NOMO-1 (cell line): ENCODE measurements around the gene RNU1-2.
"Not testable (repeated sequence)": the region's sequence is repeated elsewhere in the genome, so short reads cannot be mapped to it uniquely, and the experiment has no call there.

Experiments
- DNase-seq, 2 experiments: peaks; one replicate each; lab custom pipeline; 2025; ENCODE audit not compliant: unreplicated experiment in 2 of 2; lab: John Stamatoyannopoulos, UW

RNU1-2 gene

GRCh38 chr1:16886860-16887605 lies 8.7 kb upstream of the RNU1-2 start:
- no peak for DNase-seq

- peak in 1 of 2 experiments; percentile 43 for DNase-seq
Measured at GRCh38 chr1:16888860-16889816, 6.6 kb upstream of the RNU1-2 start.

DNA sequence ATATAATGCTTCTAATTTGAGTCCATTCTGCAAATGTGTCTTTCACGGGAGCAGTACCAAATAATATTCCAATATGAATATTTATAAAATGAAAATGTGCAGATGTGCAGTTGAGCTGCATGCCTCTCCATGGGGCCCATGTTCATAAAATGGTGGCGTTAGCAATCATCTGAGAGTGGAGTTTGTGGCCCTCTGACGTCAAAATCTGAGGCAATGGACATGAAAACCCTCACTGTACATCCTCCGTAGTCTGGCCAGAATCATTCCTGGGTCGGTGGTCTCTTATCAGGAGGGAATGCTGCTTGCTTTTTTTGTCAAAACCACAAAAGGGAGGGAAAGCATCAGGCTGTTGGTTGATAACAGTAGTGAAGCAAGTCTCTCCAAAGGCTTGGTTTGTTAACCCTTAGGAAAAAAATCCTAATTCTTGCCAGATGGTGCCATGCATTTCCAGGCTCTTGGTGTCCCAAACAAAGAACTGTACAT lies 5.2 kb upstream of the RNU1-2 start:
- DNase-seq, result not testable (repeated sequence)

GRCh38 chr1:16891057-16891456 lies 4.7 kb upstream of the RNU1-2 start:
- DNase-seq, result not testable (repeated sequence)

DNA sequence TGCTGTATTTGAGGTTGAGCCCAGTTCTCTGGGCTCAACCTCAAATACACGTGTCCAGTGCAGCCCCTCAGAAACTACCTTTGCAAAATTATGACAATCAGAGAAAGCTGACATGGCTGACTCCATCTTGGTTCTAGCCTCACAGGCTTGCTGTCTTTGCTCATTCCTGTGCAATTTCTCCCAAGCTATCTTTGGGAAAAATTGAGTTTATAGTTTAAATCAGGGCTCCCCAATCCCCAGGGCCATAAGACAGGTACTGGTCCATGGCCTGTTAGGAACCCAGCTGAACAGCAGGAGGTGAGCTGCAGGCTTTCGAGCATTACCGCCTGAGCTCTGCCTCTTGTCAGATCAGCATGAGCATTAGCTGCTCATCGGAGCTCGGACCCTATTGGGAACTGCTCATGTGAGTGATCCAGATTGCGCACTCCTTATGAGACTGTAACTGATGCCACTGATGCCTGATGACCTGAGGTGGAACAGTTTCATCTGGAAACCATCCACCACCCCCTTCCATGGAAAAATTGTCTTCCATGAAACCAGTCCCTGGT lies 2.7 kb upstream of the RNU1-2 start:
- DNase-seq, result not testable (repeated sequence)

GRCh38 chr1:16893796-16894195 lies 2.0 kb upstream of the RNU1-2 start:
- not testable (repeated sequence) for DNase-seq

GRCh38 chr1:16894338-16894737 lies 1.4 kb upstream of the RNU1-2 start:
- DNase-seq, result not testable (repeated sequence)

DNA sequence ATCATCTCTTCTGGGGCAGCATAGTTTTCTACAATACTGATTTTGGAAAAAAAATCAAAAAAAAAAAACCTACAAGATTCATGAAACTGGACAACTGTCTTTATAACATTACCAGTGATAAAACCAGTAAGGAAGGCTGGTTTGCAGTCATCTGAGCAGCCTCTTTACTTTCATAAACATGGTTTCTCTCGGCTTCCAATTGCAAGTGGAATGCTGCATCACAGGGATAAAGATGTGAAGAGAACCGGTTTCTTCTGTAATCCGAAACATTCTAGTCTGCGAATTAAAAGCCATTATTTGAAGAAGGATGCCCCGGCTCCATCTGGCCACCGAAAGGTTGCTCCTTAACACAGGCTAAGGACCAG lies 565 bp upstream of the RNU1-2 start:
- not testable (repeated sequence) for DNase-seq

GRCh38 chr1:16896316-16897055 lies 706 bp downstream of the RNU1-2 start:
- DNase-seq, result peak in 1 of 2 experiments; percentile 53

- DNase-seq, result not testable (repeated sequence)
Measured at GRCh38 chr1:16897653-16898052, 1.9 kb downstream of the RNU1-2 start.

GRCh38 chr1:16898298-16898697 lies 2.5 kb downstream of the RNU1-2 start:
- DNase-seq, result not testable (repeated sequence)

- DNase-seq, result not testable (repeated sequence)
Measured at GRCh38 chr1:16899020-16899419, 3.2 kb downstream of the RNU1-2 start.

- peak in 1 of 2 experiments; percentile 33 for DNase-seq
Measured at GRCh38 chr1:16900751-16901150, 5.0 kb downstream of the RNU1-2 start.

GRCh38 chr1:16901371-16901770 lies 5.6 kb downstream of the RNU1-2 start:
- not testable (repeated sequence) for DNase-seq

DNA sequence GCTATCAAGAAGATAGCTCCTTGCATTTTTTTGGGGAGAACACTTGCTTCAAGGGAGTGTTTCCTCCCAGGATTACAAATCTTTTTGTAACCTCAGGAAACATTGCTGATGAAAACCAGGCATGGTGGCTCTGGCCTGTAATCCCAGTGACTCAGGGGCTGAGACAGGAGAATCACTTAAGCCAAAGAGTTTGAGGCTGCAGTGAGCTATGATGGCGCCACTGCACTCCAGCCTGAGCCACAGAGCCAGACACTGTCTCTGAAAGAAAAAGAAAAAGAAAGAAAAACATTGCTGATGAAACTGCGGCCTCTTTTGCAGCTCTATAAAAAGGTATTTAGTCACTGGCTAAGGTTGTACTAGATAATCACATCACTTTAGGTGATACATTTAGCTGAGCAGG lies 7.3 kb downstream of the RNU1-2 start:
- no peak for DNase-seq

DNA sequence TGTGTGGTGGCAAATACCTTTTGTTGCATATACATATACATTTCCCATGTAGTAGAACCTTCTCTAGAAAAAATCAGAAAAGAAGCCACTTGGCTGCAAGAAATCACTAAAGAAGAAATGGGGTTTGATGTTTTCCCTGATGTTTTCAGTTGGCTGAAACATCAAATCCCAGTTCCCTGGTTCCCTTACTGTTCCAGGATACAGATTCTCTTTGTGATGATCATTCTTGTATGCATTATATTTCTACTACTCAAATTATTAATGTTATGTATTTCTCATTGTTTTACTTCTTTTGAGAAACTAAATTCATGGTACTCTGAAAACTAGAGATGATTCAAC lies 7.6 kb downstream of the RNU1-2 start:
- no peak for DNase-seq

GRCh38 chr1:16904560-16905109 lies 8.9 kb downstream of the RNU1-2 start:
- peak; percentile 98 for DNase-seq

- peak; percentile 61 to 87 for DNase-seq
Measured at GRCh38 chr1:16905110-16905867, 9.5 kb downstream of the RNU1-2 start.

DNA sequence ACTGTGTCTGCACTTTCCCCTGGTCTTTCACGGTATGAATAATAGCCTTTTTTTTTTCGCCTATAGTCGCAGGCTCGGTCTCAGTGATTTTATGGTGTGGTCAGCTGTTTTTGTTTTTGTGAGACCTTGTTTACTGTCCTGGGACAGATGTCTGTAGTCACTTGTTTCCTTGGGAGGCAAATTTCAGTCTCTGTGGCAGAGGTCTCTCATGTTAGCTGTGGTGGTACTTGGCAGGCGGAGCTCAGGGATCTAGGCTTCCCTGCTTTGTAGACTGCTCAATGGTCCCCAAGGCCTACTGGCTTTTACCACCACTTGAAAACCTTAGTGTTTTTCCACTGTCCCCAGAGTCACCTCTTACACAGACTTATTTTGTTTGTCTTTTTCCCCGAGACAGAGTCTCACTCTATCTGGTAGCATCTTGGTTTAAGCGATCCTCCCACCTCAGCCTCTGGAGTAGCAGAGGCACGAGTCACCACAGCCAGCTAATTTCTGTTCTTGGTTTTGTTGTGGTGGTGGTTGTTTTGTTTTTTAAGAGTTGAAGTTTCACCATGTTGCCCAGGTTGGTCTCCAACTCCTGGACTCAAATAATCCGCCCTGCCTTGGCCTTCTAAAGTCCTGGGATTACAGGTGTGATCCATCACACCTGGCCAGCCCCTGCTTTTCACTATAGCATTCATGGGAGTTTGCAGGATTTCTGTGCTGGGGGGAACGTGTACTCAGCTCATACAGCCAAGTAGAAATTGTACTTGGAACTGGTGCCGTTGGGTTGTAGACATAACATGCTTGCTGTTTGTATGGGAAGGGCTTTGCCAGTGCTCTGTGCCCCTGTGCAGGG lies 10.3 kb downstream of the RNU1-2 start:
- DNase-seq, result no peak
